SK-N-MC (cell line): ENCODE data around the gene GBE1.

Experiments
- FOXP2 ChIP-seq: optimal IDR thresholded peaks from 2 replicates; pipeline ENCODE3; 2011; ENCODE audit warnings: mild to moderate bottlenecking, moderate library complexity; ENCODE audit not compliant: insufficient read depth; ENCODE audit errors: extremely low read length, control extremely low read depth
- POLR2AphosphoS5 ChIP-seq: IDR thresholded peaks from 2 replicates; pipeline ENCODE4 v1.6.1; 2012; ENCODE audit warnings: mild to moderate bottlenecking, low read depth, low read length, borderline replicate concordance

- TF ChIP-seq POLR2AphosphoS5 (no peak), FOXP2 (no peak)
Observed at GRCh38 chr3:81468391-81468790, 293.1 kb downstream of the GBE1 start.
